ENCODE measurements around the gene CTSA. TPM values are rescaled to one million over a fixed set of nuclear protein-coding genes. Genes with fewer than 3 reads are reported as not detected.
A peak's percentile ranks its signal among the peaks of the same experiment; 100 is the strongest.

The CTSA gene
- total and polyA plus RNA-seq, 9 donors = 45.0 to 210 (median 110) TPM

- WGBS, 3 donors = 88 to 93% (median 89%) methylated on average over 7 of the region's 7 CpGs
- Histone ChIP-seq H3K4me1 (ENCODE audit: insufficient read depth) (peaks cover 3% of the 10 kb centered on the region), H3K36me3 (no peaks in the 10 kb centered on the region), H3K4me3 (no peak overlapping the region), H3K27ac (no peak overlapping the region), H3K27me3 (no peaks in the 10 kb centered on the region), H3K9me3 (no peaks in the 10 kb centered on the region)
- DNase-seq = no peak
- intact Hi-C loops (cut with DNase I) = no loop called here
- TF ChIP-seq EP300 (IDR thresholded peaks at IDR 0.05) = no peak
- TF ChIP-seq POLR2A (IDR thresholded peaks at IDR 0.05) = no peak
- TF ChIP-seq CTCF (IDR thresholded peaks at IDR 0.05) = no peak
Measured at GRCh38 chr20:45861221-45862075, 29.7 kb upstream of the CTSA start.

DNA sequence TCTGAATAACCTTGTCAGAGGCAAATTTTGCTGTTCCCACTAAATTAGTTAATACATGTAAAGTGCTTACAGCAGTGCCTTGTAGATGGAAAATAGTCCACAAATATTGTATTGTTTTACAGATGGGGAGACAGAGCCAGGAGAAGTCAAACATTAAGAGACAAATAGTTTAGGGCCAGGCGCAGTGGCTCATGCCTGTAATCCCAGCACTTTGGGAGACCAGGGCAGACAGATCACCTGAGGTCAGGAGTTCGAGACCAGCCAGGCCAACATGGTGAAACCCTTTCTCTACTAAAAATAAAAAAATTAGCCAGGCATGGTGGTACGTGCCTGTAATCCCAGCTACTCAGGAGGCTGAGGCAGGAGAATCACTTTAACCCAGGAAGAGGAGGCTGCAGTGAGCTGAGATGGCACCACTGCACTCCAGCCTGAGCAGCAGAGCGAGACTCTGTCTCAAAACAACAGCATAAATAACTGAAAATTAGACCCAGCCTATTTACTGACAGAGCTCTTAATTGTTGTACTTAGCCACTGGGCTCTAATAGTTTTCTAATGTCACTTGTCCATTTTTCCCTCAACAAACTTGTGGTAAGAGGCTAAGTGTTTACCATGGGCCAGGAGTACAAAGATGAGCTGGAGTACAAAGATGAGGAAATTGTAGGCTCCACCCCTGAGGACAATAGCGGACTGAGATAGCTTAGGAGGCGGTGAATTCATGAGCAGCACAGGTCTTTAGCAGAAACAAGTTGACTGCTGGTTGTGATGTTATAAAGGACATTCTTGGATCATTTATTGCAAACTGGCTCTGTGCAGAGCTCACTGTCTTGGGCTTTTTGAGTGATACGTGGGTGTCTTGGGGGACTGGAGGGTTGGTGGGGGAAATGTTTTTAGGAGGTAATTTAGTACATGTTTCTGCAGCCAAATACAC is 27.3 kb upstream of the CTSA start:
- 85 to 90% (median 87%) methylated on average over 7 of the region's 7 CpGs for WGBS, 3 donors
- H3K4me1 ChIP-seq (ENCODE audit: insufficient read depth) = peaks cover 1% of the 10 kb centered on the region
- H3K9me3 ChIP-seq = no peaks in the 10 kb centered on the region
- TF ChIP-seq EP300 (IDR thresholded peaks at IDR 0.05) (no peak), POLR2A (IDR thresholded peaks at IDR 0.05) (no peak), CTCF (IDR thresholded peaks at IDR 0.05) (no peak)
- intact Hi-C loops (cut with DNase I) = no loop called here
- no peaks in the 10 kb centered on the region for H3K27me3 ChIP-seq
- no peaks in the 10 kb centered on the region for H3K36me3 ChIP-seq
- DNase-seq = peak in 1 of 5 donors; percentile 4
- H3K4me3 ChIP-seq = no peak overlapping the region
- no peak overlapping the region for H3K27ac ChIP-seq

- Histone ChIP-seq H3K9me3 (no peaks in the 10 kb centered on the region), H3K27ac (peak overlapping the region in 1 of 2 donors; percentile 69), H3K36me3 (no peaks in the 10 kb centered on the region), H3K27me3 (no peaks in the 10 kb centered on the region), H3K4me1 (ENCODE audit: insufficient read depth) (peaks cover 1% of the 10 kb centered on the region), H3K4me3 (no peak overlapping the region)
- intact Hi-C loops (cut with DNase I) = no loop called here
- DNase-seq = peak in 1 of 5 donors; percentile 9
- no peak for TF ChIP-seq CTCF (IDR thresholded peaks at IDR 0.05)
- TF ChIP-seq POLR2A (IDR thresholded peaks at IDR 0.05) = no peak
- no peak for TF ChIP-seq EP300 (IDR thresholded peaks at IDR 0.05)
- WGBS, 3 donors = 91 to 94% (median 92%) methylated on average over 5 of the region's 5 CpGs
Measured at GRCh38 chr20:45866454-45866853, 24.7 kb upstream of the CTSA start.

DNA sequence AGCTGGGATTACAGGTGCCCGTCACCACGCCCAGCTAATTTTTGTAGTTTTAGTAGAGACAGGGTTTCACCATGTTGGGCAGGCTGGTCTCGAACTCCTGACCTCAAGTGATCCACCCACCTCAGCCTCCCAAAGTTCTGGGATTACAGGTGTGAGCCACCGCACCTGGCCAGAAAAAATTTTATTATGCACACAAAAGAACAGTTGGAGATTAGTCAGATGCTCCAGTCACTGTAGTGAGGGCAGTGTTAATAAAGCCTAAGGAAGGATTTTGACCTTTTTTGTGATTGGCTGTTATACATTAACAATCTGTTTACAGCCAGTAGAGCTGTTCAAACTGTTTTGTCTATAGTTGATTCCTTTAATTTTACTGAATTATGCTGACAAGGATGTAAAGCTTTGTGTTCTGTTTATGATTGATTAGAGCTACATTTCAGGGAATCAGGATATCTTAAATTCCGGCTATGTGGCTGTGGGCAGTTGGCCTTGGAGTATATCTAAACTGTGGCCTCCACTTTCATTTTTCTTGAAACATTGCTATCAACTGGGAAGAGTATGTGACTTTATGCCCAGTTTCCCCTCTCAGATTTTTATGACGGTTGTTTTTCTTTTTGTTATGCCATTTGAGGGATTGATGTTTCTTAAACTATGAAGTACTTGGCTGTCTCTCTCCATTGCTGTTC is 23.9 kb upstream of the CTSA start:
- Histone ChIP-seq H3K27me3 (no peaks in the 10 kb centered on the region), H3K27ac (peak overlapping the region in 1 of 2 donors; percentile 69), H3K9me3 (no peaks in the 10 kb centered on the region), H3K4me3 (no peak overlapping the region), H3K36me3 (no peaks in the 10 kb centered on the region), H3K4me1 (ENCODE audit: insufficient read depth) (peaks cover 1% of the 10 kb centered on the region)
- TF ChIP-seq EP300 (IDR thresholded peaks at IDR 0.05) (no peak), POLR2A (IDR thresholded peaks at IDR 0.05) (no peak), CTCF (IDR thresholded peaks at IDR 0.05) (no peak)
- WGBS, 3 donors = 55 to 72% (median 66%) methylated on average over 6 of the region's 6 CpGs
- peak in 1 of 5 donors; percentile 17 for DNase-seq
- intact Hi-C loops (cut with DNase I) = no loop called here

All from ovary (tissue), 9 donors.